ENCODE data around the gene INHBC.

The INHBC gene

GRCh38 chr12:57462912-57463253 is 28.3 kb downstream of the INHBC start:
- H3K4me3 ChIP-seq (ENCODE audit: low read length): no peak overlapping the region
- DNase-seq (ENCODE audit: low read depth): no peak
- TF ChIP-seq CTCF (IDR thresholded peaks at IDR 0.05; ENCODE audit: insufficient read depth, low read depth, low read length, missing control alignments): no peak

GRCh38 chr12:57464569-57464968 is 30.0 kb downstream of the INHBC start:
- no peak for TF ChIP-seq CTCF (IDR thresholded peaks at IDR 0.05; ENCODE audit: insufficient read depth, low read depth, low read length, missing control alignments)
- no peak overlapping the region for H3K4me3 ChIP-seq (ENCODE audit: low read length)
- no peak for DNase-seq (ENCODE audit: low read depth)

- H3K4me3 ChIP-seq (ENCODE audit: low read length): no peak overlapping the region
- no peak for TF ChIP-seq CTCF (IDR thresholded peaks at IDR 0.05; ENCODE audit: insufficient read depth, low read depth, low read length, missing control alignments)
- no peak for DNase-seq (ENCODE audit: low read depth)
These were observed 30.6 kb downstream of the INHBC start for GRCh38 chr12:57465030-57465746.

- no peak for TF ChIP-seq CTCF (IDR thresholded peaks at IDR 0.05; ENCODE audit: insufficient read depth, low read depth, low read length, missing control alignments)
- no peak for DNase-seq (ENCODE audit: low read depth)
- no peak overlapping the region for H3K4me3 ChIP-seq (ENCODE audit: low read length)
These were observed 31.3 kb downstream of the INHBC start for GRCh38 chr12:57465747-57466505.

GRCh38 chr12:57467212-57467874 is 32.8 kb downstream of the INHBC start:
- TF ChIP-seq CTCF (IDR thresholded peaks at IDR 0.05; ENCODE audit: insufficient read depth, low read depth, low read length, missing control alignments): no peak
- no peak overlapping the region for H3K4me3 ChIP-seq (ENCODE audit: low read length)
- DNase-seq (ENCODE audit: low read depth): no peak

- no peak overlapping the region for H3K4me3 ChIP-seq (ENCODE audit: low read length)
- no peak for TF ChIP-seq CTCF (IDR thresholded peaks at IDR 0.05; ENCODE audit: insufficient read depth, low read depth, low read length, missing control alignments)
- no peak for DNase-seq (ENCODE audit: low read depth)
These were observed 33.3 kb downstream of the INHBC start for GRCh38 chr12:57467915-57468314.

All from epithelial cell of esophagus (primary cell).